B cell (primary cell): Measurements from ENCODE around the gene CAMTA1. TPM values are rescaled to one million over a fixed set of nuclear protein-coding genes. Genes with fewer than 3 reads are reported as not detected.

Source experiments
- ATAC-seq: fragments of 200-7000 bp; cut with Tn5 transposase; one replicate; pipeline ENCODE4 v1.10.0; 2021; ENCODE audit warnings: low read depth, mild to moderate bottlenecking, moderate number of reproducible peaks, moderate library complexity
- CTCF ChIA-PET: fragments of 350-600 bp; sonication (Branson Sonifier 250); formaldehyde crosslinking; loops from one replicate; lab custom pipeline; 2021; ENCODE audit warnings: antibody characterized with exemption, inconsistent platforms; lab: Charles Lee
- POLR2A ChIA-PET: fragments of 350-600 bp; sonication (Branson Sonifier 250); formaldehyde crosslinking; loops from one replicate; lab custom pipeline; 2021; ENCODE audit warnings: antibody characterized with exemption; lab: Charles Lee
- DNase-seq: peaks from one replicate; pipeline ENCODE4 v3.0.0; 2013
- H2AFZ ChIP-seq: 2 replicates; pipeline ENCODE4 v1.6.1; 2012; ENCODE audit warnings: mild to moderate bottlenecking, low read depth, low read length; ENCODE audit not compliant: insufficient read depth, poor library complexity, severe bottlenecking
- H3K27ac ChIP-seq, 2 donors: 1 replicate in 1 of 2; 2 replicates in 1 of 2; pipeline ENCODE4 v1.5.1; 2012 to 2013; ENCODE audit warnings: low read length in 2 of 2, mild to moderate bottlenecking in 2 of 2, moderate library complexity in 1 of 2
- H3K27me3 ChIP-seq, 4 experiments: fragments of 200-600 bp in 1 of 4; sonication (generic) in 1 of 4; replicated peaks in 1 of 4; 1 replicate in 2 of 4; 2 replicates in 2 of 4; pipeline versions ENCODE4 v1.6.1 to v1.7.0; 2013 to 2016; ENCODE audit warnings: low read length in 3 of 4, mild to moderate bottlenecking in 2 of 4, mixed read lengths in 1 of 4, moderate library complexity in 1 of 4; ENCODE audit not compliant: insufficient read depth in 4 of 4, control insufficient read depth in 3 of 4; ENCODE audit errors: control extremely low read depth in 1 of 4
- H3K36me3 ChIP-seq, 2 experiments: replicated peaks in 1 of 2; 1 replicate in 1 of 2; 2 replicates in 1 of 2; pipeline versions ENCODE4 v1.6.1 to v1.7.1; 2013; ENCODE audit warnings: low read length in 1 of 2; ENCODE audit not compliant: insufficient read depth in 2 of 2, control insufficient read depth in 1 of 2; ENCODE audit errors: control extremely low read depth in 1 of 2, extremely low read depth in 1 of 2
- H3K4me1 ChIP-seq, 2 donors: fragments of 200-600 bp in 1 of 2; sonication (generic) in 1 of 2; 1 replicate in 1 of 2; 2 replicates in 1 of 2; pipeline versions ENCODE4 v1.5.1 to v1.6.1; 2013 to 2017; ENCODE audit warnings: low read length in 2 of 2; ENCODE audit not compliant: control insufficient read depth in 2 of 2, insufficient read depth in 2 of 2
- H3K4me2 ChIP-seq: replicated peaks from 2 replicates; pipeline ENCODE3; 2012; ENCODE audit warnings: mild to moderate bottlenecking, low read depth, low read length; ENCODE audit not compliant: poor library complexity, severe bottlenecking
- H3K4me3 ChIP-seq, 5 experiments: fragments of 200-600 bp in 1 of 5; sonication (generic) in 1 of 5; 1 replicate in 3 of 5; 2 replicates in 2 of 5; pipeline versions ENCODE4 v1.5.1 to v1.7.0; 2011 to 2016; ENCODE audit warnings: low read length in 4 of 5, mild to moderate bottlenecking in 4 of 5, low read depth in 2 of 5, control low read depth in 1 of 5, moderate library complexity in 1 of 5; ENCODE audit not compliant: insufficient read depth in 1 of 5; ENCODE audit errors: control extremely low read depth in 1 of 5, extremely low read depth in 1 of 5
- H3K79me2 ChIP-seq: fragments of 200-600 bp; sonication (generic); one replicate; pipeline ENCODE4 v1.6.0; 2016; ENCODE audit warnings: low read length; ENCODE audit not compliant: control insufficient read depth, insufficient read depth
- H3K9ac ChIP-seq: fragments of 200-600 bp; sonication (generic); 2 replicates; pipeline ENCODE4 v1.6.1; 2017; ENCODE audit warnings: mild to moderate bottlenecking, low read length, moderate library complexity
- H3K9me3 ChIP-seq, 3 donors: one replicate each; pipeline versions ENCODE4 v1.6.1 to v1.7.1; 2013; ENCODE audit warnings: low read length in 2 of 3; ENCODE audit not compliant: control insufficient read depth in 2 of 3, insufficient read depth in 1 of 3; ENCODE audit errors: control extremely low read depth in 1 of 3
- H4K20me1 ChIP-seq: 2 replicates; pipeline ENCODE4 v1.6.0; 2012; ENCODE audit warnings: mild to moderate bottlenecking, low read length; ENCODE audit not compliant: insufficient read depth, control insufficient read depth, poor library complexity, severe bottlenecking
- H3K27ac Mint-ChIP-seq: one replicate; pipeline ENCODE4 v1.8.0; 2021; ENCODE audit warnings: mixed read lengths
- H3K27me3 Mint-ChIP-seq: one replicate; pipeline ENCODE4 v1.8.0; 2021; ENCODE audit warnings: mixed read lengths
- H3K4me1 Mint-ChIP-seq: one replicate; pipeline ENCODE4 v1.8.0; 2021; ENCODE audit warnings: mixed read lengths
- H3K4me3 Mint-ChIP-seq: one replicate; pipeline ENCODE4 v1.8.0; 2021; ENCODE audit warnings: mixed read lengths
- H3K9me3 Mint-ChIP-seq: one replicate; pipeline ENCODE4 v1.8.0; 2022; ENCODE audit warnings: mixed read lengths; ENCODE audit not compliant: insufficient read depth
- EZH2 ChIP-seq: IDR thresholded peaks from 2 replicates; pipeline ENCODE4 v1.6.1; 2012; ENCODE audit warnings: borderline replicate concordance, low read depth, mild to moderate bottlenecking, moderate library complexity, low read length; ENCODE audit not compliant: insufficient read depth, poor library complexity, severe bottlenecking
- WGBS: methylation state at CpG from one replicate; pipeline ENCODE4 v1.1.5; 2013; ENCODE audit warnings: missing lambda C conversion rate; ENCODE audit not compliant: insufficient coverage; 5-methylcytosine and 5-hydroxymethylcytosine counted together
- intact Hi-C: fragments of 100-400 bp; cut with micrococcal nuclease; formaldehyde crosslinking; loops from one replicate; pipeline ENCODE4 v1.10.0; 2022
- polyA plus RNA-seq: library from polyadenylated mRNA; depleted of rRNA; stranded (reverse); fragments of >200 nt; gene quantifications from 2 replicates; pipeline ENCODE4 v1.2.3, GENCODE V29; 2012
- total RNA-seq, 2 donors: library from RNA; stranded (reverse); fragments of 120-200 nt in 1 of 2; gene quantifications; 1 replicate in 1 of 2; 2 replicates in 1 of 2; pipeline versions ENCODE4 v1.2.3 to v1.2.4, GENCODE V29; 2013 to 2022
- TF ChIP-seq, protein P1 (sequence below): fragments of 200-600 bp; IDR thresholded peaks from one replicate; pipeline ENCODE4 v1.8.0; 2022; ENCODE audit warnings: antibody characterized with exemption, mild to moderate bottlenecking

CAMTA1 gene
- total and polyA plus RNA-seq, 2 donors (not counting 1 experiment from before 2014, with no cell fraction given): 42.2 to 45.7 TPM

DNA sequence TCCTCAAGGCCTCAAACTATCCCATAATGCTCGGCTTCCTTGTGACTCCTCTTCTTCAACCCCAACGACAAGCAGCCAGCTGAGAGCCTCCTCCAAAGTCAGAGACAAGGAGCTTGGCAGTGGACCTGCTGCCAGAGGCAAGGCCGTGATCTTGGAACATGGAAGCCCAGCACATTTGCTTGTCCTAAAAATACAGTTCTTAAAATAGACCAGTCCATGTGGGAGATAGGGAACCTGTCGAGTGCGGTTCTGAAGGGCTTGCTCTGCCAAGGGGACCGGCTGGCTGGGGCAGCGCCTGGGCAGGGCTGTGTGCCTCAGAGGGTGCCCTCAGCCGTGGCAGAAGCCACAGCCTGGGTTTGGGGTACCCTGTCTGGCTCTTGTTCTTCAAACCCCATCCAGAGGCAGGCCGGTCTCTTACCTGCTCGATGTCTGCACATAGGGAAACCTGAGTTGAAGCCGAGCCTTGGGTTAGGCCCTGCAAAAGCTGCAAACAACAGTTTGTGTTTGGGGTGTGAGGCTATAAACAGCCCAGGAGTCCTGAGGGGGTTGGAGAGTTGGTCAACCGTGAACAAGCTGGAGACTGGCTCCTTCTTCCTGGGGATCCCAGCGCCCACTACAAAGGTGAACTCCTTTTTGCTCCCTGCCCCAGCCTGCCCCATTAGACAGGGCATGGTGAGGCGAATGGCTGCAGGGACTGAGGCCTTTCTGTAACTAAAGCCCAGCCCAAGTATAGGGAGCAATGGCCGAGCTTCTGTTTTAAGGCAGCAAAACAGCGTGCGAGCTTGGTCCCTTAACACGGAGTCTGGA is 228.8 kb downstream of the CAMTA1 start:
- H3K27ac ChIP-seq: no peak overlapping the region
- intact Hi-C loops: no loop called here
- no peaks in the 10 kb centered on the region for H3K27me3 ChIP-seq
- H3K4me2 ChIP-seq: no peak overlapping the region
- H3K36me3 ChIP-seq: no peaks in the 10 kb centered on the region
- no peaks in the 10 kb centered on the region for H4K20me1 ChIP-seq
- Mint-ChIP-seq H3K27me3 (peaks cover 14% of the 10 kb centered on the region), H3K4me1 (no peaks in the 10 kb centered on the region), H3K27ac (no peak overlapping the region), H3K9me3 (no peaks in the 10 kb centered on the region), H3K4me3 (no peak overlapping the region)
- H3K9ac ChIP-seq: no peak overlapping the region
- H3K79me2 ChIP-seq: no peaks in the 10 kb centered on the region
- ChIA-PET POLR2A (no interaction called here), CTCF (no interaction called here)
- WGBS: 84% methylated on average over 17 of the region's 18 CpGs
- H2AFZ ChIP-seq: no peak overlapping the region
- H3K4me1 ChIP-seq: no peaks in the 10 kb centered on the region
- TF ChIP-seq, protein P1, sequence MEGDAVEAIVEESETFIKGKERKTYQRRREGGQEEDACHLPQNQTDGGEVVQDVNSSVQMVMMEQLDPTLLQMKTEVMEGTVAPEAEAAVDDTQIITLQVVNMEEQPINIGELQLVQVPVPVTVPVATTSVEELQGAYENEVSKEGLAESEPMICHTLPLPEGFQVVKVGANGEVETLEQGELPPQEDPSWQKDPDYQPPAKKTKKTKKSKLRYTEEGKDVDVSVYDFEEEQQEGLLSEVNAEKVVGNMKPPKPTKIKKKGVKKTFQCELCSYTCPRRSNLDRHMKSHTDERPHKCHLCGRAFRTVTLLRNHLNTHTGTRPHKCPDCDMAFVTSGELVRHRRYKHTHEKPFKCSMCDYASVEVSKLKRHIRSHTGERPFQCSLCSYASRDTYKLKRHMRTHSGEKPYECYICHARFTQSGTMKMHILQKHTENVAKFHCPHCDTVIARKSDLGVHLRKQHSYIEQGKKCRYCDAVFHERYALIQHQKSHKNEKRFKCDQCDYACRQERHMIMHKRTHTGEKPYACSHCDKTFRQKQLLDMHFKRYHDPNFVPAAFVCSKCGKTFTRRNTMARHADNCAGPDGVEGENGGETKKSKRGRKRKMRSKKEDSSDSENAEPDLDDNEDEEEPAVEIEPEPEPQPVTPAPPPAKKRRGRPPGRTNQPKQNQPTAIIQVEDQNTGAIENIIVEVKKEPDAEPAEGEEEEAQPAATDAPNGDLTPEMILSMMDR: no peak
- TF ChIP-seq EZH2: no peak
- ATAC-seq: no peak
- no peak for DNase-seq
- H3K9me3 ChIP-seq: no peaks in the 10 kb centered on the region
- no peak overlapping the region for H3K4me3 ChIP-seq

DNA sequence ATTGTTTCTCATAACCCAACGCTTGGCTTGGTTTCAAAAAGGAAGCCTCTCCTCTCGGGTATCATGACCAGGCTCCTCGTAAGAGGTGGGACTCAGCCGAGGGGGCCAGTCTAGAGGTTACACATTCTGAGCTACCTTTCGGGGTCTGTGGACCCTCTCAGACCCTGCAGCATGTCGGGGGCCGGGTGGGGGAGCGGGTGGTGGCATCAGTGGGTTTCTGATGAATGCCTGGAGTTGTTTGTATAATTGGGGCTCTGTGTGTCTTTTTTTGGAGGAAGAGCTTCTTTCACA is 229.3 kb downstream of the CAMTA1 start:
- ATAC-seq: no peak
- H3K4me2 ChIP-seq: no peak overlapping the region
- no peaks in the 10 kb centered on the region for H3K36me3 ChIP-seq
- 80% methylated on average over 8 of the region's 8 CpGs for WGBS
- H3K9me3 ChIP-seq: no peaks in the 10 kb centered on the region
- no peaks in the 10 kb centered on the region for H3K9me3 Mint-ChIP-seq
- ChIA-PET POLR2A (no interaction called here), CTCF (no interaction called here)
- H3K27ac Mint-ChIP-seq: no peak overlapping the region
- no peaks in the 10 kb centered on the region for H3K4me1 Mint-ChIP-seq
- no peak overlapping the region for H3K27ac ChIP-seq
- H3K9ac ChIP-seq: no peak overlapping the region
- H3K79me2 ChIP-seq: no peaks in the 10 kb centered on the region
- no peak overlapping the region for H2AFZ ChIP-seq
- H3K27me3 ChIP-seq: no peaks in the 10 kb centered on the region
- no peak overlapping the region for H3K4me3 Mint-ChIP-seq
- no peak for DNase-seq
- intact Hi-C loops: no loop called here
- peaks cover 14% of the 10 kb centered on the region for H3K27me3 Mint-ChIP-seq
- no peak overlapping the region for H3K4me3 ChIP-seq
- no peak for TF ChIP-seq EZH2
- TF ChIP-seq, protein P1: no peak
- no peaks in the 10 kb centered on the region for H3K4me1 ChIP-seq
- H4K20me1 ChIP-seq: no peaks in the 10 kb centered on the region
